Smooth muscle cell of the umbilical artery (primary cell): ENCODE data around the gene PRKAR2A. TPM values are rescaled to one million over a fixed set of nuclear protein-coding genes. Genes with fewer than 3 reads are reported as not detected.

Source experiments
- total RNA-seq: library from RNA; depleted of rRNA; stranded (reverse); fragments of >200 nt; gene quantifications from 2 replicates; pipeline ENCODE4 v1.2.3, GENCODE V29; 2014

PRKAR2A gene
- total RNA-seq, result 35.0 and 46.6 TPM in 2 replicates

GRCh38 chr3:48847504-48848423 is at the start of gene PRKAR2A:
TSS of gene PRKAR2A (minus strand) at chr3:48847874. CDS start at chr3:48847596, 278 bp downstream.

GRCh38 chr3:48716982-48717746 is 130.5 kb downstream of the PRKAR2A start, which contains the start of gene IP6K2:
TSS of gene IP6K2 (minus strand) at chr3:48717221. CDS start at chr3:48695291, 21,930 bp downstream.

Other genes starting within 250 kb of the PRKAR2A start
- gene UQCRC1, start 238.2 kb downstream of the PRKAR2A start, total RNA-seq, result 276 and 300 TPM in 2 replicates
- gene TMEM89, start 226.1 kb downstream of the PRKAR2A start, total RNA-seq, result not detected in 2 replicates
- gene SLC26A6, start 212.4 kb downstream of the PRKAR2A start, total RNA-seq, result 19.0 and 22.9 TPM in 2 replicates
- 0.89 and 3.1 TPM in 2 replicates for gene CELSR3, start 185.0 kb downstream of the PRKAR2A start, total RNA-seq
- 10.1 and 16.5 TPM in 2 replicates for gene NCKIPSD, start 162.0 kb downstream of the PRKAR2A start, total RNA-seq
- 40.1 and 52.0 TPM in 2 replicates for gene IP6K2, start 130.7 kb downstream of the PRKAR2A start, total RNA-seq
- gene SLC25A20, start 51.0 kb upstream of the PRKAR2A start, total RNA-seq, result 21.6 and 31.8 TPM in 2 replicates
- 65.9 and 78.8 TPM in 2 replicates for gene ARIH2, start 71.0 kb upstream of the PRKAR2A start, total RNA-seq
- gene P4HTM, start 142.4 kb upstream of the PRKAR2A start, total RNA-seq, result 34.6 and 43.9 TPM in 2 replicates
- gene WDR6, start 159.5 kb upstream of the PRKAR2A start, total RNA-seq, result 75.4 and 123 TPM in 2 replicates
- gene DALRD3, start 170.7 kb upstream of the PRKAR2A start, total RNA-seq, result 34.7 and 37.9 TPM in 2 replicates
- gene NDUFAF3, start 174.2 kb upstream of the PRKAR2A start, total RNA-seq, result 56.0 and 65.3 TPM in 2 replicates
- 181 and 209 TPM in 2 replicates for gene IMPDH2, start 181.5 kb upstream of the PRKAR2A start, total RNA-seq
- gene QRICH1, start 246.2 kb upstream of the PRKAR2A start, total RNA-seq, result 41.0 and 55.7 TPM in 2 replicates